Measurements from ENCODE around the gene NSD2. TPM values are rescaled to one million over a fixed set of nuclear protein-coding genes. Genes with fewer than 3 reads are reported as not detected.

The NSD2 gene
- 65.7 and 78.3 TPM in 2 replicates for total RNA-seq

DNA sequence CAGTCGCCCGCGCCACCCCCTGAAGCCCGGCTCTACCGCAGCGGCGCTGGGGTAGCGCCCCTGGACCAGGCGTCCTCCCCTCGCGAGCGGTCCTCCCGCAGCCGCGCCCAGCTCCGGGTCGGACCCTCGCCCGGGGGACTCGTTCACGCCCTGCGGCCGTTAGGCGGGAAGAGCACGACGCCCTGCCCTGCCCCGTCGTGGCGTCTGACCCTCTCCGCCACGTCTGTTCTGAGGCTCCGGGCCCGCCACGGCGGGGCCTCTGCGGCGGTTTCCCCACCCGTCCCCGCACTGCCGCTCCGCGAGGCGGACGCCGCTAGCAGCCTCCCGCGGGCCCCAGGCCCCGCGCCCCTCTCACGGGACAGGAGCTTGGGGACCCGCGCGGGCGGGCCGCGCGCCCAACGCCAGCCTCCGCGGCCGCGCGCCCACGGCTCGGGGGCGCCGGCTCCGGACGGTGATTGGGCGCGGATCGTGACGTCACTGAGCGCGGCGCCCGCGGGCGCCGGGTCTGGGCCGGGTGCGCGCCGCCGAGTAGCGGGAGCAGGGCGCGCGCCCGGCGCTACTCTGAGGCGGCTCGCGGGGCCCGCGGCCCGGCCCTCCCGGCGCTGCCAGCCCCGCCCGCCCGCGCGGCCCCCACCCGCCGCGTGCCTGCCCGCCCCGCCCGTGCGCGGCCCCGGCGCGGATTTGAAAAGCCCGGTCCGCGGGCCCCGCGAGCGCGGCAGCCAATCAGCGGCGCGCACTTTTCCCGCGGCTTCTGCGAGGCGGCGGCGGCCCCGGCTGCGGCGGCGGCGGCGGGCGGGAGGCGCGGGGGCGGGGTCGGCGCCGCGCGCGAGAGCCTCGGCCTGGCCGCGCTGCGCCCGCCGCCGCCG is at the start of gene NSD2:
Gene NSD2 (plus strand): TSS at position 816 of the 866 bp plus-strand sequence. CDS start 29,262 bp downstream, outside the sequence.

DNA sequence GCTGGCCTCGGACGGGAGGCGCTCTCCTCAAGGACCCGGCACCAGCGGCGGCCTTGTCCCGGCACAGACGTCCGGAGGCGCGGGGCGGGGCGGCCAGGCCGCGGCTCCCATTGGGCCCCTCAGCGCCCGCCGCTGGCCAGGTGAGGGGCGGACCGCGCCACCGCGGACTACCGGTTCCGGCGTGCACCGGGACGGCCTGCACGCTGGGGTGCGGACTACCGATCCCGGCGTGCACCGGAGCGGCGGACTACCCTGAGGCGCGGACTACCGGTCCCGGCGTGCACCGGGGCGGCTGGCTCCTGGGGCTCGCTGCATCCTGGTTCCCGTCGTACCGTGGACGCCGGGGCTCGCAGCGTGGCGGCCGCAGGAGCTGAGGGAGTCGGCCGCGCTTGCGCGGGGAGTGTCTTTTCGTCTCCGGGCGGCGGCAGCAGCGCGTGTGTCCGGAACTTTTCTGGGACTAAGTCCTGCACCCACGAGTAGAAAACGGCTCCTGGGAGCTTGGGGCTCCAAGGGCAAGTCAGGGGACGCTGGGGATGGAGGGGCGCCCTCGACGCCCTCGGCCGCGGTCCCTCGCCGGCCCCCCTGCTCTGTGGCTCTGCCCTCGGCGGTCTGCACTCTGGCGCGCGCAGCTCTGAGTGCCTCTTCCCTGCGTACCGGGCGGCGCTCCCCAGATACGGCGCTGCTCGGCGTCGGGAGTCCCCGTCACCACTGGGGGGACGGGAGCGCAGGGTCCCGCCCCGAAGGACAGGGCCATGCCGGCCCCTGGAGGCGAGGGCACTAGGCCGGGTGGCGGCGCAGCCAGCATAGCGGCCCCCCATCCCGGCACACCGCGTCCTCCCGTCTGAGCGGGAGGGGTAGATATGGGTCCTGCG is 14.9 kb upstream of the NSD2 start, which contains the start of gene LETM1:
Gene LETM1 (minus strand): TSS at position 86 of the 872 bp plus-strand sequence. CDS start 206 bp downstream, outside the sequence.

DNA sequence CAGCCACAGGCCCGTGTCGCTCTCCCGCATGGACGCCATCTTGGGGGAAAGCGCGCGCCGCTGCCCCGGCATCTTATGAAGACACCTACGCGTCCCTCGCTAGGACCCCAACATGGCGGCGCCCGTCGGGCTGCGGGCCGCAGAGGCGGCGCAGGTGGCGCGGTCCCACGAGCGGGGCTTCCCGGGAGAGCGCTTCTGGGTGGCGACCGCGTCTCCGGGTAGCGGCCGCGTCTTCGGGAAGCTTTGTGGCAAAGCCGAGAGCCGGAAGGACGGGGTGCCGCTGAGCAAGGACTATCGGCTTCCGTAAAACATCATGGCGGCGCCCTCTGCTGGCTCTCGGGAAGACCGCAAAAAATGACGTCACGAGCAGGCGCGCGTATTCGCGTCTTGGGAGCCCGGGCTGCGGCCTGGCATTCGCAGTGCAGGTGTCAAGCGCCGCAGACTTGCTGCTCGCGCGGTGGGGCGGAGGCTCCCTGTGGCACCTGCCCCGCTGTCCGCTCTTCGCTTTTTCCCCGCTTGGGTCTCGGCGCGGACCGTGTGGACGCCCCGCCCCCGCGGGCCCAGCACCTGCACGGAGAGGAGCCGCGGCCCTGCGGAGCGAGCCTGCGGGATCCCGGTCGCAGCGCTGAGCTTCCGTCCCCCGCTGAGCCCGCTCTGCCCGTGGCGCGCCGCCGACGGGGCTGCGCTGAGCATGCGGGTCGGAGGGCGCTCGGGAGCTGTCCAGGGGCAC is 137.9 kb downstream of the NSD2 start, which contains the start of gene NELFA:
Gene NELFA (minus strand): TSS at position 54 of the 730 bp plus-strand sequence. CDS start 15 bp downstream, at position 39.

Other genes starting within 250 kb of the NSD2 start
- gene FAM53A, start 187.1 kb upstream of the NSD2 start, total RNA-seq: 0.39 and 0.60 TPM in 2 replicates
- 80.0 and 81.2 TPM in 2 replicates for gene SLBP, start 159.1 kb upstream of the NSD2 start, total RNA-seq
- 31.8 and 37.8 TPM in 2 replicates for gene TMEM129, start 150.1 kb upstream of the NSD2 start, total RNA-seq
- gene TACC3, start 149.9 kb upstream of the NSD2 start, total RNA-seq: 57.1 and 78.8 TPM in 2 replicates
- gene FGFR3, start 78.1 kb upstream of the NSD2 start, total RNA-seq: 0.89 and 3.9 TPM in 2 replicates
- 46.8 and 59.1 TPM in 2 replicates for gene LETM1, start 15.2 kb upstream of the NSD2 start, total RNA-seq
- 18.4 and 19.5 TPM in 2 replicates for gene NELFA, start 137.6 kb downstream of the NSD2 start, total RNA-seq
- not detected in 2 replicates for gene NAT8L, start 187.9 kb downstream of the NSD2 start, total RNA-seq

Measured in mammary microvascular endothelial cell (primary cell).